C1 segment of cervical spinal cord (tissue), 14 donors: ENCODE data around the gene FMNL2.
A peak's percentile ranks its signal among the peaks of the same experiment; 100 is the strongest.

Experiments
- DNase-seq, 14 donors: peaks; one replicate each; lab custom pipeline; 2025; lab: John Stamatoyannopoulos, UW

FMNL2 gene

GRCh38 chr2:152402780-152403759 is 68.1 kb downstream of the FMNL2 start:
- DNase-seq, result peak in 1 of 14 donors; percentile 7

- peak in 1 of 14 donors; percentile 17 for DNase-seq
Measured at GRCh38 chr2:152405206-152406118, 70.5 kb downstream of the FMNL2 start.

- DNase-seq, result no peak
Measured at GRCh38 chr2:152406119-152406835, 71.3 kb downstream of the FMNL2 start.

GRCh38 chr2:152406836-152407161 is 71.8 kb downstream of the FMNL2 start:
- no peak for DNase-seq

GRCh38 chr2:152407204-152407721 is 72.3 kb downstream of the FMNL2 start:
- DNase-seq, result peak in 11 of 14 donors; percentile 16 to 61 (median 46)

GRCh38 chr2:152407806-152408205 is 72.8 kb downstream of the FMNL2 start:
- no peak for DNase-seq

GRCh38 chr2:152408254-152408653 is 73.3 kb downstream of the FMNL2 start:
- DNase-seq, result no peak

GRCh38 chr2:152409386-152410164 is 74.6 kb downstream of the FMNL2 start:
- DNase-seq, result no peak

GRCh38 chr2:152410165-152410597 is 75.2 kb downstream of the FMNL2 start:
- DNase-seq, result peak in 2 of 14 donors; percentile 13 to 33

GRCh38 chr2:152411154-152411553 is 76.2 kb downstream of the FMNL2 start:
- no peak for DNase-seq

- peak in 2 of 14 donors; percentile 21 to 22 for DNase-seq
Measured at GRCh38 chr2:152413228-152414030, 78.5 kb downstream of the FMNL2 start.

GRCh38 chr2:152415231-152415642 is 80.3 kb downstream of the FMNL2 start:
- no peak for DNase-seq

- DNase-seq, result no peak
Measured at GRCh38 chr2:152415796-152416195, 80.8 kb downstream of the FMNL2 start.

- peak in 1 of 14 donors; percentile 14 for DNase-seq
Measured at GRCh38 chr2:152418688-152419087, 83.7 kb downstream of the FMNL2 start.

GRCh38 chr2:152419944-152420343 is 85.0 kb downstream of the FMNL2 start:
- DNase-seq, result no peak

- no peak for DNase-seq
Measured at GRCh38 chr2:152420363-152420762, 85.4 kb downstream of the FMNL2 start.

- no peak for DNase-seq
Measured at GRCh38 chr2:152420936-152421335, 86.0 kb downstream of the FMNL2 start.

- peak in 3 of 14 donors; percentile 20 to 46 (median 31) for DNase-seq
Measured at GRCh38 chr2:152421521-152422370, 86.8 kb downstream of the FMNL2 start.

- DNase-seq, result no peak
Measured at GRCh38 chr2:152423684-152424083, 88.7 kb downstream of the FMNL2 start.
